HEK293 (cell line): Measurements from ENCODE around the gene NLGN1.

Source experiments
- CTCF ChIA-PET: fragments of 350-600 bp; formaldehyde crosslinking; extraction: SDS; loops from one replicate; lab custom pipeline; 2021; ENCODE audit warnings: antibody characterized with exemption; lab: Yijun Ruan, JAX
- POLR2A ChIA-PET: fragments of 300-600 bp; formaldehyde crosslinking; extraction: SDS; loops from one replicate; lab custom pipeline; 2020; ENCODE audit warnings: antibody characterized with exemption, inconsistent platforms; lab: Yijun Ruan, JAX
- H3K27ac ChIP-seq: fragments of 200-500 bp; sonication (Bioruptor generic); 2 replicates; pipeline ENCODE4 v1.5.1; 2014; ENCODE audit warnings: low read depth, low read length, control low read depth, inconsistent platforms; ENCODE audit errors: extremely low read depth
- H3K36me3 ChIP-seq, 2 experiments: fragments of 200-500 bp in 1 of 2; sonication (Bioruptor generic) in 1 of 2; 1 replicate in 1 of 2; 2 replicates in 1 of 2; pipeline ENCODE4 v1.5.1; 2014 to 2017; ENCODE audit warnings: inconsistent platforms in 2 of 2, low read length in 2 of 2; ENCODE audit not compliant: control insufficient read depth in 2 of 2, insufficient read depth in 1 of 2
- H3K4me1 ChIP-seq: fragments of 200-500 bp; sonication (Bioruptor generic); 2 replicates; pipeline ENCODE4 v1.5.1; 2014; ENCODE audit warnings: mild to moderate bottlenecking, low read length, inconsistent platforms; ENCODE audit not compliant: control insufficient read depth, insufficient read depth
- H3K4me3 ChIP-seq: 2 replicates; pipeline ENCODE4 v1.5.1; 2011; ENCODE audit warnings: low read depth, mild to moderate bottlenecking, control low read depth, low read length, moderate library complexity
- H3K9me3 ChIP-seq: fragments of 200-500 bp; sonication (Bioruptor generic); 2 replicates; pipeline ENCODE4 v1.5.1; 2014; ENCODE audit warnings: low read depth, low read length, inconsistent platforms; ENCODE audit not compliant: control insufficient read depth, insufficient read depth
- ATF2 ChIP-seq: fragments of 450-650 bp; formaldehyde crosslinking; IDR thresholded peaks from 2 replicates; pipeline ENCODE4 v1.5.1; 2016; ENCODE audit warnings: missing biosample characterization, missing genetic modification characterization, low read depth
- INSM2 ChIP-seq: fragments of 450-650 bp; formaldehyde crosslinking; IDR thresholded peaks from 2 replicates; pipeline ENCODE4 v1.5.1; 2016; ENCODE audit warnings: missing biosample characterization, missing genetic modification characterization
- PRDM2 ChIP-seq: fragments of 450-650 bp; formaldehyde crosslinking; IDR thresholded peaks from 2 replicates; pipeline ENCODE4 v1.5.1; 2016; ENCODE audit warnings: missing biosample characterization, missing genetic modification characterization, borderline replicate concordance
- REST ChIP-seq: fragments of 450-650 bp; formaldehyde crosslinking; IDR thresholded peaks from 2 replicates; pipeline ENCODE4 v1.5.1; 2016; ENCODE audit warnings: missing biosample characterization, missing genetic modification characterization
- SP7 ChIP-seq: fragments of 450-650 bp; formaldehyde crosslinking; IDR thresholded peaks from 2 replicates; pipeline ENCODE4 v1.5.1; 2016; ENCODE audit warnings: missing biosample characterization, missing genetic modification characterization
- TRIM28 ChIP-seq: IDR thresholded peaks from 2 replicates; pipeline ENCODE4 v1.6.1; 2011; ENCODE audit warnings: low read length, control low read depth, borderline replicate concordance
- YY1 ChIP-seq: fragments of 450-650 bp; formaldehyde crosslinking; IDR thresholded peaks from 2 replicates; pipeline ENCODE4 v1.5.1; 2018; ENCODE audit warnings: missing biosample characterization, missing genetic modification characterization
- ZNF10 ChIP-seq: fragments of 450-650 bp; formaldehyde crosslinking; IDR thresholded peaks from 2 replicates; pipeline ENCODE4 v1.5.1; 2017; ENCODE audit warnings: missing biosample characterization, missing genetic modification characterization
- ZNF140 ChIP-seq: fragments of 450-650 bp; formaldehyde crosslinking; IDR thresholded peaks from 2 replicates; pipeline ENCODE4 v1.5.1; 2016; ENCODE audit warnings: missing biosample characterization, missing genetic modification characterization
- ZNF24 ChIP-seq: fragments of 450-650 bp; formaldehyde crosslinking; IDR thresholded peaks from 2 replicates; pipeline ENCODE4 v1.5.1; 2016; ENCODE audit warnings: missing biosample characterization, missing genetic modification characterization
- ZNF280C ChIP-seq: fragments of 450-650 bp; formaldehyde crosslinking; IDR thresholded peaks from 2 replicates; pipeline ENCODE4 v1.5.1; 2016; ENCODE audit warnings: missing biosample characterization, missing genetic modification characterization
- ZNF324 ChIP-seq: fragments of 450-650 bp; formaldehyde crosslinking; IDR thresholded peaks from 2 replicates; pipeline ENCODE4 v1.5.1; 2016; ENCODE audit warnings: missing biosample characterization, missing genetic modification characterization
- ZNF362 ChIP-seq: fragments of 450-650 bp; formaldehyde crosslinking; IDR thresholded peaks from 2 replicates; pipeline ENCODE4 v1.5.1; 2016; ENCODE audit warnings: missing biosample characterization, missing genetic modification characterization
- ZNF37A ChIP-seq: fragments of 450-650 bp; IDR thresholded peaks from 2 replicates; pipeline ENCODE4 v1.5.1; 2018; ENCODE audit warnings: missing biosample characterization, missing genetic modification characterization
- ZNF394 ChIP-seq: fragments of 450-650 bp; formaldehyde crosslinking; IDR thresholded peaks from 2 replicates; pipeline ENCODE4 v1.5.1; 2016; ENCODE audit warnings: missing biosample characterization, missing genetic modification characterization, mild to moderate bottlenecking, moderate library complexity, borderline replicate concordance
- ZNF433 ChIP-seq: fragments of 450-650 bp; formaldehyde crosslinking; IDR thresholded peaks from 2 replicates; pipeline ENCODE4 v1.5.1; 2016; ENCODE audit warnings: missing biosample characterization, missing genetic modification characterization, low read depth
- ZNF571 ChIP-seq: fragments of 450-650 bp; formaldehyde crosslinking; IDR thresholded peaks from 2 replicates; pipeline ENCODE4 v1.5.0; 2017; ENCODE audit warnings: missing biosample characterization, missing genetic modification characterization
- ZNF76 ChIP-seq: fragments of 450-650 bp; formaldehyde crosslinking; IDR thresholded peaks from 2 replicates; pipeline ENCODE4; 2016; ENCODE audit warnings: low read depth, missing biosample characterization, missing genetic modification characterization, borderline replicate concordance

NLGN1 gene

GRCh38 chr3:173958805-173959204, 561.3 kb downstream of the NLGN1 start (continued):
- TF ChIP-seq REST (tag by site-specific recombination) (no peak), INSM2 (tag by site-specific recombination) (no peak), ZNF140 (tag by site-specific recombination) (no peak), SP7 (no peak), ZNF433 (tag by site-specific recombination) (no peak), ZNF324 (tag by site-specific recombination) (no peak), TRIM28 (no peak), ZNF37A (tag by site-specific recombination) (no peak), ZNF280C (tag by site-specific recombination) (no peak)

- H3K9me3 ChIP-seq: no peaks in the 10 kb centered on the region
- no peak overlapping the region for H3K27ac ChIP-seq
- ChIA-PET CTCF (no interaction called here), POLR2A (no interaction called here)
- no peaks in the 10 kb centered on the region for H3K36me3 ChIP-seq
- H3K4me1 ChIP-seq: no peaks in the 10 kb centered on the region
- TF ChIP-seq ZNF10 (tag by site-specific recombination) (peak; percentile 78), ZNF362 (no peak)
- TF ChIP-seq, all 188 proteins: peak for 1
- H3K4me3 ChIP-seq: no peak overlapping the region
These were observed 572.7 kb downstream of the NLGN1 start for GRCh38 chr3:173970281-173970680.

- ChIA-PET POLR2A (no interaction called here), CTCF (no interaction called here)
- no peaks in the 10 kb centered on the region for H3K9me3 ChIP-seq
- H3K27ac ChIP-seq: no peak overlapping the region
- no peaks in the 10 kb centered on the region for H3K4me1 ChIP-seq
- H3K4me3 ChIP-seq: no peak overlapping the region
- H3K36me3 ChIP-seq: no peaks in the 10 kb centered on the region
- no peak for TF ChIP-seq YY1 (tag by site-specific recombination)
- no peak for TF ChIP-seq ATF2
- no peak for TF ChIP-seq ZNF76 (tag by site-specific recombination)
- TF ChIP-seq ZNF24 (tag by site-specific recombination): no peak
- no peak for TF ChIP-seq ZNF394 (tag by site-specific recombination)
- TF ChIP-seq ZNF571: no peak
- TF ChIP-seq PRDM2 (tag by site-specific recombination): no peak
These were observed 578.7 kb downstream of the NLGN1 start for GRCh38 chr3:173976281-173976680.
